OCI-M1 (cell line): ENCODE measurements around the gene KLHDC7B.
A peak's percentile ranks its signal among the peaks of the same experiment; 100 is the strongest.

Experiments used
- DNase-seq: peaks from one replicate; lab custom pipeline; 2025; lab: John Stamatoyannopoulos, UW

The KLHDC7B gene

GRCh38 chr22:50548040-50548920, 2.6 kb downstream of the KLHDC7B start:
- peak; percentile 34 for DNase-seq

GRCh38 chr22:50548921-50549790, 3.5 kb downstream of the KLHDC7B start:
- no peak for DNase-seq

GRCh38 chr22:50550395-50550794, 4.7 kb downstream of the KLHDC7B start:
- no peak for DNase-seq

- no peak for DNase-seq
Measured at GRCh38 chr22:50551160-50551752, 5.6 kb downstream of the KLHDC7B start.

GRCh38 chr22:50553310-50553709, 7.6 kb downstream of the KLHDC7B start:
- no peak for DNase-seq

GRCh38 chr22:50556703-50557102, 11.0 kb downstream of the KLHDC7B start:
- no peak for DNase-seq

- no peak for DNase-seq
Measured at GRCh38 chr22:50560034-50560433, 14.3 kb downstream of the KLHDC7B start.

- DNase-seq, result no peak
Measured at GRCh38 chr22:50561401-50562358, 16.0 kb downstream of the KLHDC7B start.

- peak; percentile 98 for DNase-seq
Measured at GRCh38 chr22:50562523-50563412, 17.1 kb downstream of the KLHDC7B start, which contains the start of gene SYCE3. Gene SYCE3 (minus strand): TSS chr22:50562919. CDS start chr22:50556405, 6,514 bp downstream.

- no peak for DNase-seq
Measured at GRCh38 chr22:50563413-50564160, 17.9 kb downstream of the KLHDC7B start.

GRCh38 chr22:50564289-50564688, 18.6 kb downstream of the KLHDC7B start:
- no peak for DNase-seq

- DNase-seq, result no peak
Measured at GRCh38 chr22:50567721-50568252, 22.1 kb downstream of the KLHDC7B start.

GRCh38 chr22:50568626-50569025, 22.9 kb downstream of the KLHDC7B start:
- DNase-seq, result no peak

- no peak for DNase-seq
Measured at GRCh38 chr22:50569041-50569459, 23.4 kb downstream of the KLHDC7B start.

GRCh38 chr22:50569896-50570535, 24.3 kb downstream of the KLHDC7B start:
- no peak for DNase-seq

- no peak for DNase-seq
Measured at GRCh38 chr22:50570861-50571260, 25.2 kb downstream of the KLHDC7B start.

- DNase-seq, result no peak
Measured at GRCh38 chr22:50571264-50572175, 25.8 kb downstream of the KLHDC7B start.

- no peak for DNase-seq
Measured at GRCh38 chr22:50572965-50573364, 27.3 kb downstream of the KLHDC7B start.
